GM23338 (cell line): ENCODE results near the gene CRELD1. TPM values are rescaled to one million over a fixed set of nuclear protein-coding genes. Genes with fewer than 3 reads are reported as not detected.

ENCODE experiments used
- ATAC-seq: fragments of 200-7000 bp; cut with Tn5 transposase; 3 replicates; pipeline ENCODE4 v1.9.1; 2020
- DNase-seq: peaks from one replicate; pipeline ENCODE4 v3.0.0-alpha.2; 2015; ENCODE audit warnings: low spot score
- H2AFZ ChIP-seq: fragments of 200-600 bp; sonication (generic); 2 replicates; pipeline ENCODE4 v1.8.0; 2016; ENCODE audit warnings: antibody characterized with exemption, mild to moderate bottlenecking, moderate library complexity
- H3F3A ChIP-seq: fragments of 200-600 bp; sonication (generic); replicated peaks from 2 replicates; pipeline ENCODE4 v1.8.0; 2017; ENCODE audit warnings: antibody characterized with exemption, mixed run types, low read depth
- H3K27ac ChIP-seq: fragments of 200-600 bp; sonication (generic); 2 replicates; pipeline ENCODE4 v1.6.1; 2016; ENCODE audit warnings: low read depth
- H3K27me3 ChIP-seq: fragments of 200-600 bp; sonication (generic); 2 replicates; pipeline ENCODE4 v1.8.0; 2016; ENCODE audit warnings: mild to moderate bottlenecking, mixed run types, moderate library complexity; ENCODE audit not compliant: insufficient read depth
- H3K36me3 ChIP-seq: fragments of 200-600 bp; sonication (generic); 2 replicates; pipeline ENCODE4 v1.8.0; 2016; ENCODE audit warnings: mild to moderate bottlenecking; ENCODE audit not compliant: insufficient read depth
- H3K4me1 ChIP-seq: fragments of 200-600 bp; sonication (generic); 2 replicates; pipeline ENCODE4 v1.8.0; 2016; ENCODE audit warnings: mild to moderate bottlenecking, moderate library complexity; ENCODE audit not compliant: insufficient read depth
- H3K4me2 ChIP-seq: fragments of 200-600 bp; sonication (generic); 2 replicates; pipeline ENCODE4 v1.7.1; 2017; ENCODE audit warnings: mixed run types
- H3K4me3 ChIP-seq: fragments of 200-600 bp; sonication (generic); 2 replicates; pipeline ENCODE4 v1.6.1; 2016; ENCODE audit warnings: mixed run types
- H3K79me2 ChIP-seq: fragments of 200-600 bp; sonication (generic); replicated peaks from 2 replicates; pipeline ENCODE4 v1.8.0; 2017; ENCODE audit warnings: mild to moderate bottlenecking; ENCODE audit not compliant: insufficient read depth
- H3K9me2 ChIP-seq: fragments of 200-600 bp; sonication (generic); 2 replicates; pipeline ENCODE4 v1.8.0; 2017; ENCODE audit not compliant: insufficient read depth
- H4K20me1 ChIP-seq: fragments of 200-600 bp; sonication (generic); replicated peaks from 2 replicates; pipeline ENCODE4 v1.8.0; 2017; ENCODE audit warnings: mild to moderate bottlenecking; ENCODE audit not compliant: insufficient read depth
- H3K27ac Mint-ChIP-seq: 2 replicates; pipeline ENCODE4 v1.8.0; 2020; ENCODE audit warnings: inconsistent platforms, mild to moderate bottlenecking, moderate library complexity, mixed read lengths
- H3K27me3 Mint-ChIP-seq: 3 replicates; pipeline ENCODE4 v1.8.0; 2022; ENCODE audit warnings: low read depth, mild to moderate bottlenecking, moderate library complexity, mixed read lengths, inconsistent platforms; ENCODE audit not compliant: insufficient read depth, poor library complexity
- H3K36me3 Mint-ChIP-seq: 3 replicates; pipeline ENCODE4 v1.8.0; 2021; ENCODE audit warnings: low read depth, mild to moderate bottlenecking, inconsistent platforms, moderate library complexity, mixed read lengths
- H3K4me1 Mint-ChIP-seq: 3 replicates; pipeline ENCODE4 v1.8.0; 2020; ENCODE audit warnings: mild to moderate bottlenecking, inconsistent platforms, mixed read lengths
- H3K4me3 Mint-ChIP-seq: 3 replicates; pipeline ENCODE4 v1.8.0; 2021; ENCODE audit warnings: moderate library complexity, mild to moderate bottlenecking, inconsistent platforms, mixed read lengths
- H3K9me3 Mint-ChIP-seq: 3 replicates; pipeline ENCODE4 v1.8.0; 2020; ENCODE audit warnings: moderate library complexity, mild to moderate bottlenecking, inconsistent platforms, mixed read lengths
- EZH2 ChIP-seq: fragments of 200-600 bp; sonication (generic); IDR thresholded peaks from one replicate; pipeline ENCODE4 v1.8.0; 2017; ENCODE audit warnings: antibody characterized with exemption, mild to moderate bottlenecking, low read depth; ENCODE audit not compliant: unreplicated experiment
- EZH2phosphoT487 ChIP-seq: fragments of 200-600 bp; sonication (generic); IDR thresholded peaks from one replicate; pipeline ENCODE4 v1.8.1; 2018; ENCODE audit warnings: antibody characterized with exemption; ENCODE audit not compliant: unreplicated experiment
- POLR2AphosphoS5 ChIP-seq: IDR thresholded peaks from 2 replicates; pipeline ENCODE4 v1.6.1; 2016; ENCODE audit warnings: antibody characterized with exemption, low read depth
- REST ChIP-seq: IDR thresholded peaks from one replicate; pipeline ENCODE4 v1.6.1; 2018; ENCODE audit warnings: antibody characterized with exemption; ENCODE audit not compliant: unreplicated experiment
- STAT1 ChIP-seq: IDR thresholded peaks from one replicate; pipeline ENCODE4 v1.6.1; 2016; ENCODE audit warnings: antibody characterized with exemption; ENCODE audit not compliant: unreplicated experiment
- polyA plus RNA-seq: library from polyadenylated mRNA; unstranded; fragments of >200 nt; fragmentation: Nextera tagmentation; extraction: Ambion mirVana; gene quantifications from 2 replicates; pipeline ENCODE4 v1.2.1, GENCODE V29; 2016
- total RNA-seq: library from RNA; depleted of rRNA; stranded (reverse); fragments of >200 nt; shearing (Covaris generic); gene quantifications from 2 replicates; pipeline ENCODE4 v1.2.3, GENCODE V29; 2014

The CRELD1 gene
- total and polyA plus RNA-seq, 2 experiments from 2014 or later, result 11.5 to 13.1 TPM

GRCh38 chr3:9914011-9914410, 19.6 kb upstream of the CRELD1 start:
- no peak for TF ChIP-seq REST
- no peak for TF ChIP-seq POLR2AphosphoS5
- no peak for TF ChIP-seq STAT1
- no peak for TF ChIP-seq EZH2phosphoT487
- H3K36me3 ChIP-seq, result no peaks in the 10 kb centered on the region
- 0 out of 2 replicates have a peak overlapping the region, but pooled peaks have one; percentile 18 for H2AFZ ChIP-seq
- H3K9me2 ChIP-seq, result 0 out of 2 replicates have a peak, but pooled peaks cover 4% of the 10 kb centered on the region
- ATAC-seq, result no peak
- DNase-seq, result no peak
- peaks cover 17% of the 10 kb centered on the region for H3K4me1 ChIP-seq
- no peak overlapping the region for H3K4me3 ChIP-seq
- Mint-ChIP-seq H3K4me1 (peaks cover 16% of the 10 kb centered on the region), H3K36me3 (peaks cover 17% of the 10 kb centered on the region), H3K27ac (no peak overlapping the region), H3K9me3 (peaks cover 19% of the 10 kb centered on the region), H3K27me3 (peaks cover 8% of the 10 kb centered on the region), H3K4me3 (no peak overlapping the region)
- 0 out of 2 replicates have a peak, but pooled peaks cover 5% of the 10 kb centered on the region for H3F3A ChIP-seq
- H3K4me2 ChIP-seq, result no peak overlapping the region
- H3K27me3 ChIP-seq, result peaks cover 12% of the 10 kb centered on the region; the same call in 1 of the 2 replicates
- H3K79me2 ChIP-seq, result no peaks in the 10 kb centered on the region
- no peaks in the 10 kb centered on the region for H4K20me1 ChIP-seq
- H3K27ac ChIP-seq, result no peak overlapping the region

GRCh38 chr3:9914559-9915253, 18.9 kb upstream of the CRELD1 start:
- Mint-ChIP-seq H3K4me3 (peak overlapping the region; percentile 64), H3K9me3 (peaks cover 18% of the 10 kb centered on the region), H3K27me3 (peaks cover 8% of the 10 kb centered on the region), H3K27ac (no peak overlapping the region), H3K4me1 (peaks cover 16% of the 10 kb centered on the region), H3K36me3 (peaks cover 17% of the 10 kb centered on the region)
- Histone ChIP-seq H3K27ac (no peak overlapping the region), H3K27me3 (peaks cover 12% of the 10 kb centered on the region; the same call in 1 of the 2 replicates), H3K4me3 (peak overlapping the region; percentile 72), H3K9me2 (0 out of 2 replicates have a peak, but pooled peaks cover 4% of the 10 kb centered on the region), H2AFZ (peak overlapping the region; percentile 80; the same call in 1 of the 2 replicates), H3K79me2 (no peaks in the 10 kb centered on the region), H3F3A (0 out of 2 replicates have a peak, but pooled peaks cover 5% of the 10 kb centered on the region), H3K4me1 (peaks cover 17% of the 10 kb centered on the region), H3K4me2 (peak overlapping the region; percentile 91), H4K20me1 (no peaks in the 10 kb centered on the region), H3K36me3 (no peaks in the 10 kb centered on the region)
- TF ChIP-seq POLR2AphosphoS5 (peak; percentile 75), EZH2 (no peak)
- ATAC-seq (peak; percentile 72), DNase-seq (peak; percentile 81)
